KMS-11 (cell line): ENCODE measurements around the gene PRKG1.

Source experiments
- H2AFZ ChIP-seq: fragments of 200-600 bp; sonication (generic); 2 replicates; pipeline ENCODE4 v1.6.1; 2016; ENCODE audit warnings: antibody characterized with exemption, mixed run types, low read depth
- H3K27ac ChIP-seq: fragments of 200-600 bp; sonication (generic); 2 replicates; pipeline ENCODE4 v1.6.1; 2016; ENCODE audit warnings: mild to moderate bottlenecking, mixed run types
- H3K27me3 ChIP-seq: fragments of 200-600 bp; sonication (generic); 2 replicates; pipeline ENCODE4 v1.6.1; 2017; ENCODE audit warnings: mild to moderate bottlenecking, low read depth, mixed run types, moderate library complexity; ENCODE audit not compliant: insufficient read depth
- H3K36me3 ChIP-seq: fragments of 200-600 bp; sonication (generic); 2 replicates; pipeline ENCODE4 v1.6.1; 2017; ENCODE audit warnings: mild to moderate bottlenecking, mixed run types; ENCODE audit not compliant: insufficient read depth
- H3K4me1 ChIP-seq: fragments of 200-600 bp; sonication (generic); 2 replicates; pipeline ENCODE4 v1.6.1; 2016; ENCODE audit warnings: mild to moderate bottlenecking, low read depth, mixed run types; ENCODE audit not compliant: poor library complexity, severe bottlenecking
- H3K4me2 ChIP-seq: fragments of 200-600 bp; sonication (generic); 2 replicates; pipeline ENCODE4 v1.7.0; 2016; ENCODE audit warnings: mild to moderate bottlenecking, mixed run types
- H3K4me3 ChIP-seq: fragments of 200-600 bp; sonication (generic); IDR thresholded peaks from 2 replicates; pipeline ENCODE4 v1.6.1; 2017; ENCODE audit warnings: low read depth, low read length, mixed read lengths; ENCODE audit not compliant: insufficient read depth
- H3K79me2 ChIP-seq: fragments of 200-600 bp; sonication (generic); 2 replicates; pipeline ENCODE4 v1.6.1; 2016; ENCODE audit warnings: low read depth, mixed run types; ENCODE audit not compliant: insufficient read depth
- H3K9ac ChIP-seq: fragments of 200-600 bp; sonication (generic); 2 replicates; pipeline ENCODE4 v1.6.1; 2016; ENCODE audit warnings: mild to moderate bottlenecking, mixed run types
- H4K20me1 ChIP-seq: fragments of 200-600 bp; sonication (generic); 2 replicates; pipeline ENCODE4 v1.6.1; 2016; ENCODE audit warnings: mild to moderate bottlenecking, mixed run types; ENCODE audit not compliant: insufficient read depth
- TF ChIP-seq, protein P1 (sequence below): fragments of 200-600 bp; sonication (generic); conservative IDR thresholded peaks from 2 replicates; pipeline ENCODE4 v1.6.1; 2017; ENCODE audit warnings: low read depth, mild to moderate bottlenecking, antibody characterized with exemption, low read length, moderate library complexity, mixed read lengths

The PRKG1 gene

DNA sequence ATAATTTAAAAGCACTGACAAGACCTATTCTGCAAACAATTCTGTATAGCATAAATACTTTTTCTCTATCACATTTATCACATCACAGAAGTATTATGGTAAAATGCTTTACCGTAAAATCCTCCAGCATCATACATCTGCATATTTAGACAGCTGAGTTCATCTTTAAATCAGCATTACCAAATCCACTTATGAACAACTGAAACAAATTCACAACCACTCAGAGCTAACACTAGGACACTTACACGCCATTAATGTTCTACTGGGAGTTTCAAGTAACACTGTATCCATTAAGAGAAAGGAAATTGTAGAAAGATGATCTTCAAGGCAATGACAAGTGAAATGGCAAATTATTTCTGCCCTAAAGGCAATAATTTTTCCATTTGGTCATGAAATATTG is 1134.1 kb downstream of the PRKG1 start:
- H3K4me1 ChIP-seq, result no peaks in the 10 kb centered on the region
- TF ChIP-seq, protein P1, sequence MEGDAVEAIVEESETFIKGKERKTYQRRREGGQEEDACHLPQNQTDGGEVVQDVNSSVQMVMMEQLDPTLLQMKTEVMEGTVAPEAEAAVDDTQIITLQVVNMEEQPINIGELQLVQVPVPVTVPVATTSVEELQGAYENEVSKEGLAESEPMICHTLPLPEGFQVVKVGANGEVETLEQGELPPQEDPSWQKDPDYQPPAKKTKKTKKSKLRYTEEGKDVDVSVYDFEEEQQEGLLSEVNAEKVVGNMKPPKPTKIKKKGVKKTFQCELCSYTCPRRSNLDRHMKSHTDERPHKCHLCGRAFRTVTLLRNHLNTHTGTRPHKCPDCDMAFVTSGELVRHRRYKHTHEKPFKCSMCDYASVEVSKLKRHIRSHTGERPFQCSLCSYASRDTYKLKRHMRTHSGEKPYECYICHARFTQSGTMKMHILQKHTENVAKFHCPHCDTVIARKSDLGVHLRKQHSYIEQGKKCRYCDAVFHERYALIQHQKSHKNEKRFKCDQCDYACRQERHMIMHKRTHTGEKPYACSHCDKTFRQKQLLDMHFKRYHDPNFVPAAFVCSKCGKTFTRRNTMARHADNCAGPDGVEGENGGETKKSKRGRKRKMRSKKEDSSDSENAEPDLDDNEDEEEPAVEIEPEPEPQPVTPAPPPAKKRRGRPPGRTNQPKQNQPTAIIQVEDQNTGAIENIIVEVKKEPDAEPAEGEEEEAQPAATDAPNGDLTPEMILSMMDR, result no peak
- no peaks in the 10 kb centered on the region for H3K79me2 ChIP-seq
- no peak overlapping the region for H3K4me2 ChIP-seq
- H2AFZ ChIP-seq, result no peak overlapping the region
- H4K20me1 ChIP-seq, result no peaks in the 10 kb centered on the region
- no peak overlapping the region for H3K4me3 ChIP-seq
- no peaks in the 10 kb centered on the region for H3K36me3 ChIP-seq
- no peak overlapping the region for H3K9ac ChIP-seq
- H3K27ac ChIP-seq, result no peak overlapping the region
- no peaks in the 10 kb centered on the region for H3K27me3 ChIP-seq

GRCh38 chr10:52210161-52210560 is 1135.9 kb downstream of the PRKG1 start:
- no peak overlapping the region for H3K4me2 ChIP-seq
- no peaks in the 10 kb centered on the region for H3K4me1 ChIP-seq
- TF ChIP-seq, protein P1, result no peak
- H3K27ac ChIP-seq, result no peak overlapping the region
- no peaks in the 10 kb centered on the region for H3K36me3 ChIP-seq
- no peak overlapping the region for H3K9ac ChIP-seq
- no peaks in the 10 kb centered on the region for H4K20me1 ChIP-seq
- no peak overlapping the region for H3K4me3 ChIP-seq
- no peaks in the 10 kb centered on the region for H3K27me3 ChIP-seq
- H3K79me2 ChIP-seq, result no peaks in the 10 kb centered on the region
- no peak overlapping the region for H2AFZ ChIP-seq

DNA sequence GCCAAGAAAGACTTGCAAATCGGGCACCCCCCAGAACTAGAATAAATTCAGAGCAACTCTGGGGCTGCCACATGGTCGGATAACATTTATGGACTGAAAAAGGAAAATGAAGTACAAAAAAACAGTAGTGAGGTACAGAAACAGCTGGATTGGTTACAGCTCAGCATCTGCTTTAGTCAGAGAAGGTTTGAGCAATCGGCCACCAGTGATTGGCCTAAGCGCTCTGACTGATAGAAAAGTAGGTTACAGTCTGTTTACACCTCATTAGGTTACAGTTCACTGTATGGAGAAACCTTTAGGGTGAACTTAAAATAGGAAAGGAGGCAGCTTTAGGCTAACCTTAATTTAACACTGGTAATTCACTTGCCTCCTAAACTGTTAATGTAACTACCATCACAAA is 1137.8 kb downstream of the PRKG1 start:
- Histone ChIP-seq H3K4me2 (no peak overlapping the region), H3K79me2 (no peaks in the 10 kb centered on the region), H3K4me3 (no peak overlapping the region), H4K20me1 (no peaks in the 10 kb centered on the region), H3K36me3 (no peaks in the 10 kb centered on the region), H3K27ac (no peak overlapping the region), H3K9ac (no peak overlapping the region), H2AFZ (no peak overlapping the region), H3K27me3 (no peaks in the 10 kb centered on the region), H3K4me1 (peaks cover 8% of the 10 kb centered on the region)
- TF ChIP-seq, protein P1, result no peak

DNA sequence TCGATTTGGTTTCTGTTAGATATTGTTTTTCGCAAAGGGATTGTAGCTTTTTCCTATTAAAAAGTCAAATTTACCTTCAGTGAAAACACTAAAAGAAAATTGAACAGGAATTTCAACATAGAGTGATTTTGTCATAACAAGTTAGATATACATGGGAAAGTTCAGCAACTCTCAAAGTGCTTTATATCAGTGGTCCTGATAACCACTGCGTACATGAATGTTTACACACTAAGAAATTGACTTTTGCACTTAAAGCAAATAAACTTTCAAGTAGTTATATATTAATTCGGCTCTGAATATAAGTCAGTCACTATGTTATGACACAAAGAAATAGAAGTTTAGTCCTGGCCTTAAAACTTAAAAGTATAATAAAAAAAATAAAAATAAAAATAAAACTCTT is 1138.5 kb downstream of the PRKG1 start:
- Histone ChIP-seq H2AFZ (no peak overlapping the region), H3K79me2 (no peaks in the 10 kb centered on the region), H3K4me1 (peaks cover 8% of the 10 kb centered on the region), H3K9ac (no peak overlapping the region), H3K27ac (no peak overlapping the region), H3K36me3 (no peaks in the 10 kb centered on the region), H3K27me3 (no peaks in the 10 kb centered on the region), H3K4me2 (no peak overlapping the region), H4K20me1 (no peaks in the 10 kb centered on the region), H3K4me3 (no peak overlapping the region)
- TF ChIP-seq, protein P1, result no peak
